Mesodermal cell (in vitro differentiated cells): ENCODE measurements around the gene ATP1A1.

Source experiments
- H3K27ac ChIP-seq: 2 replicates; pipeline ENCODE4 v1.7.0; 2013; ENCODE audit warnings: mild to moderate bottlenecking, low read depth, low read length, moderate library complexity; ENCODE audit not compliant: severe bottlenecking
- H3K36me3 ChIP-seq: 2 replicates; pipeline ENCODE4 v1.7.1; 2013; ENCODE audit warnings: mild to moderate bottlenecking, low read length, moderate library complexity; ENCODE audit not compliant: control insufficient read depth, insufficient read depth
- H3K4me1 ChIP-seq: one replicate; pipeline ENCODE4 v1.7.1; 2013; ENCODE audit warnings: mild to moderate bottlenecking, low read length; ENCODE audit not compliant: insufficient read depth, control insufficient read depth, poor library complexity, severe bottlenecking
- H3K4me3 ChIP-seq: 2 replicates; pipeline ENCODE4 v1.7.0; 2013; ENCODE audit warnings: low read length, control low read depth, mild to moderate bottlenecking; ENCODE audit not compliant: insufficient read depth, poor library complexity, severe bottlenecking; ENCODE audit errors: extremely low read depth
- H3K9me3 ChIP-seq: 2 replicates; pipeline ENCODE4 v1.7.1; 2013; ENCODE audit warnings: mild to moderate bottlenecking, low read length, moderate library complexity; ENCODE audit not compliant: control insufficient read depth
- WGBS, 2 experiments: methylation state at CpG; one replicate each; pipeline ENCODE4 v1.1.5; 2013; ENCODE audit warnings: missing lambda C conversion rate in 2 of 2; ENCODE audit not compliant: insufficient coverage in 2 of 2; 5-methylcytosine and 5-hydroxymethylcytosine counted together

The ATP1A1 gene

GRCh38 chr1:116359060-116359830 is 13.8 kb upstream of the ATP1A1 start:
- H3K4me1 ChIP-seq: no peaks in the 10 kb centered on the region
- no peak overlapping the region for H3K4me3 ChIP-seq
- no peaks in the 10 kb centered on the region for H3K9me3 ChIP-seq
- no peak overlapping the region for H3K27ac ChIP-seq
- H3K36me3 ChIP-seq: no peaks in the 10 kb centered on the region
- WGBS, 2 experiments: no CpG with 5 or more reads among the region's 2 CpGs

DNA sequence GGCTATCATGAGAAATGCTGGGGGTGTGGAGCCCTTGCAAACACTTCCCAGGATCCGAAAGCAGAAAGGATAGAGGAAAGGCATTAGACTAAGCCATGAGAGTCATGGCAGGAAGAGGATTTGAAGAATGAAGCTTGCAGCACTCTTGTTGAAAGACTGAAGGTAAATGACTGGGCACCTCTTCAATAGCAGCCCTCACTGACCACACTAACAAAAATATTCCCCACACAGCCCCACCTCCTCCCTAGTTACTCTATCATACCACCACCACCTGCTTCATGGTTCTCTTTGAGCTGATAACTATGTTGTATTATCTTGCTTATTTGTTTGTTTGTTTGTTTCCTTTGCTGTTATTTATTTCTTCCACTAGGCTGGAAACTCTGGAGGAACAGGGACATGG is 13.2 kb upstream of the ATP1A1 start:
- H3K4me1 ChIP-seq: no peaks in the 10 kb centered on the region
- WGBS, 2 experiments: 83 to 86% methylated on average over 1 of the region's 1 CpG
- H3K27ac ChIP-seq: no peak overlapping the region
- H3K36me3 ChIP-seq: no peaks in the 10 kb centered on the region
- H3K9me3 ChIP-seq: no peaks in the 10 kb centered on the region
- no peak overlapping the region for H3K4me3 ChIP-seq

GRCh38 chr1:116360429-116361173 is 12.4 kb upstream of the ATP1A1 start:
- Histone ChIP-seq H3K4me3 (no peak overlapping the region), H3K27ac (no peak overlapping the region), H3K4me1 (no peaks in the 10 kb centered on the region), H3K9me3 (no peaks in the 10 kb centered on the region), H3K36me3 (no peaks in the 10 kb centered on the region)
- no CpG with 5 or more reads among the region's 2 CpGs for WGBS, 2 experiments

- H3K9me3 ChIP-seq: no peaks in the 10 kb centered on the region
- WGBS, 2 experiments: no CpG with 5 or more reads among the region's 3 CpGs
- H3K27ac ChIP-seq: no peak overlapping the region
- H3K4me1 ChIP-seq: no peaks in the 10 kb centered on the region
- H3K36me3 ChIP-seq: no peaks in the 10 kb centered on the region
- no peak overlapping the region for H3K4me3 ChIP-seq
These were observed 11.4 kb upstream of the ATP1A1 start for GRCh38 chr1:116361648-116362047.

- Histone ChIP-seq H3K27ac (no peak overlapping the region), H3K36me3 (no peaks in the 10 kb centered on the region), H3K4me1 (no peaks in the 10 kb centered on the region), H3K9me3 (no peaks in the 10 kb centered on the region), H3K4me3 (no peak overlapping the region)
- WGBS, 2 experiments: 92 to 98% methylated on average over 4 of the region's 4 CpGs
These were observed 11.0 kb upstream of the ATP1A1 start for GRCh38 chr1:116362050-116362449.

DNA sequence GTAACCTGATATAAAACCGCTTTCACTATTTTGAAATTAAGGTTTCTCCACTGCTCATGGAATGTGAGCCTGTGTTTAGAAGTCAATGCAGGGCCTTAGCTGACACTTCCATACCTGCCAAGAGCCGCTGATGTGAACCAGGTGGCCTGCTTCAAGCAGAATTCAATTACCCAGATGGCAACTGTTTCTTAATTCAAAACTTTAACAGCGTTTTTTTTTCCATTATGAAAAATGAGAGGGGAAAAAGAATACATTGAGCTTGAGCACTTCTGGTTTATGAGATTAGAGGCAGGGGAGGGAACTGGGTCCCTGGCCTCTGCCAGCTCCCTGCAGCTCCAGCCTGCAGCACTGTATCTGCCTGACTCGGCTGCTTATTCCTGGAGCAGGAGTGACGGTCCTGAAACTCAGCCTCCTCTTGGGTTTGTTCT is 7.7 kb upstream of the ATP1A1 start:
- H3K4me1 ChIP-seq: no peaks in the 10 kb centered on the region
- H3K27ac ChIP-seq: no peak overlapping the region
- WGBS, 2 experiments: 94 to 100% methylated on average over 1 to 4 of the region's 5 CpGs
- no peak overlapping the region for H3K4me3 ChIP-seq
- no peaks in the 10 kb centered on the region for H3K36me3 ChIP-seq
- H3K9me3 ChIP-seq: no peaks in the 10 kb centered on the region

DNA sequence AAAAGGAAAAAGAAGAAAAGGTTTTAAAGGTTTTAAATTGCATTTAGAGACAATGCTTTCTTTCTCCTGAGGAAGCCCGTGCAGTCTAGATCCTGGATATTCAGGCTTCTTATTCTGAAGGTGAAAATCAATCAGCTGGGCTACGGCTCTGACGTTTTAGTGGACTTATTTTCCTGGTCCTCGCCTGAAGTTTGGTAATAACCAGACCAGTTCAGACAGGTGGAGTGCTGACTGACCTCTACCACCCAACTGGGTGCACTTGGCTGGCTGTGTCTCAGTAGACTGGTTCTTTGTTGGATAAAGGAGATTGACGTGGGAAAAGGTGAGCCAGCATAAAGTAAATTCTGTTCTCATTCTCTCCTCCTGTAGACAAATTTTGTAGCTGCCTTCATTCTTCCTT is 7.2 kb upstream of the ATP1A1 start:
- H3K36me3 ChIP-seq: no peaks in the 10 kb centered on the region
- WGBS, 2 experiments: 89 to 90% methylated on average over 3 to 4 of the region's 5 CpGs
- no peak overlapping the region for H3K27ac ChIP-seq

DNA sequence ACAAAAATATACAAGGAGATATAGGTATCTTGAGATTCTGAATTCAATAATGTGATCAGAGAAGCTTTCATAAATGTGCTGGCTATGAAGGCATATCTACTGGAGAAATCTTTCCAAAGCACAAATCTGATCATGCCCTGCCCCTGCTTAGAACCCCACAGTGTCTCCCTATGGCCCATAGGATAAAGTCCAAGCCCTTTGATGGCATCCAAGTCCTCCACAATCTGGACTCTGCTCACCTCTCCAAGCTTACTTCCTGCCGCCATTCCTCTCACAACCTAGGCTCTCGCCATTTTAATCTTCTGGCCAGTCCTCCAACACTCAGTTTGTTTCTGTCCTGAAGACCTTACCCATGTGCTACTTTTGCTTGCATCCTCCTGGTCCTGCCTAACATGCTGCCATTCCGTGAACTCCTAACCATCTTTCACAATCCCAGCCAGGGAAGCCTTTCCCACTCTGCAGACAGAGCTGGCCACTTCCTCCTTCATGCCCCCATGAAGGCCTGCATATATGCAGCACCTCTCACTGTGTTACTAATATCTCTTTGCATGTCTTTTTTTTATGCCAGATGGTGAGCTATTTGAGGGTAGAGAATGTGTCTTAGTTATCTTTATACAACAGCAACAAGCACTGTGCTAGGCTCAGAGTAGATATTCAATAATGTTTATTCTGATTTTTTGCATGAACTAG is 5.6 kb upstream of the ATP1A1 start:
- Histone ChIP-seq H3K36me3 (no peaks in the 10 kb centered on the region), H3K9me3 (no peaks in the 10 kb centered on the region)
- 91 to 94% methylated on average over 3 of the region's 3 CpGs for WGBS, 2 experiments

More for the DNA sequence above, 7.2 kb upstream of the ATP1A1 start:
- no peaks in the 10 kb centered on the region for H3K9me3 ChIP-seq
- no peak overlapping the region for H3K4me3 ChIP-seq
- H3K4me1 ChIP-seq: no peaks in the 10 kb centered on the region

DNA sequence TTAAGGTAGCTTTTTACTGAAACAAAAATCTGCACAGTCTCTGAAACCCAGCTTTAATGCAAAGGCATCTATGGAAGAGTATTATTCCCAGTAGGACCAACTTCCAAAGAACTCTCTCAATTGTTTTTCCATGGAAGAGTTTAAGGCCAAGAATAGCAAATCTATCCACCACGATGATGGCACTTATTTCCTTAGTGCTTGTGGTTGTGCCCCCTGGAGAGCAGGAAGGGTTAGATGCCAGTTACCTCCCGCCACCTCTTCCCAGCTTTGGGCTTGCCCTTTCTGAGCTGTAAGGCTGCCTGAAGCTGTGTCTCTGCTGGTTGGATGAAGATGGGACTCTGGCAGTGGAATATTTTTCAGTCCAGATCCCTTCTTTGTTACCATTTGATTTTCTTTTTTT is 4.8 kb upstream of the ATP1A1 start:
- 80 to 86% methylated on average over 2 of the region's 2 CpGs for WGBS, 2 experiments
- Histone ChIP-seq H3K9me3 (no peaks in the 10 kb centered on the region), H3K27ac (no peak overlapping the region), H3K4me1 (no peaks in the 10 kb centered on the region), H3K4me3 (no peak overlapping the region), H3K36me3 (no peaks in the 10 kb centered on the region)

More for the DNA sequence above, 5.6 kb upstream of the ATP1A1 start:
- no peaks in the 10 kb centered on the region for H3K4me1 ChIP-seq
- no peak overlapping the region for H3K27ac ChIP-seq
- no peak overlapping the region for H3K4me3 ChIP-seq

DNA sequence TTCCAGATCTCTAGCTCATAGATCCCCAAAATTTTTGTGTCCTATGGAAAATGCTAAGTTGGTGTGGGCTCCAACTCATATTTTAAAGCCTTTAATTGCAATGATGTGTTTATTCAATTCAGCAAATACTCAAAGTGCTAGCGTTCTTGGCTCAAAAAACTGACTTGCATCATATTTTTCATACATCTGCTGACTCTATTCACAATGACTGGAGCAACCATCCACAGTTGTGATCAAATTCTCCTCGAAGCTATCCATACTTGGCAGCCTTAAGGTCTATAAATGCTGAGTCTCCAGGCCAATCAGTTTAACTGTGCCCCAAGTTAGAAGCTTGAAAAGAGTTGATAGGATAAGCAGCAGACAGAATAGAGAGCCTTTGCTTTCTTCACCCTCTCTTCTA is 2.9 kb upstream of the ATP1A1 start:
- Histone ChIP-seq H3K4me1 (peaks cover under 1% of the 10 kb centered on the region), H3K4me3 (no peak overlapping the region), H3K27ac (no peak overlapping the region), H3K36me3 (no peaks in the 10 kb centered on the region), H3K9me3 (no peaks in the 10 kb centered on the region)
- WGBS, 2 experiments: 92 to 93% methylated on average over 2 of the region's 2 CpGs
